Spleen (tissue), 7 donors: Measurements from ENCODE around the gene HES6.

Experiments used
- POLR2AphosphoS5 ChIP-seq, 3 donors: sonication (generic); formaldehyde crosslinking; IDR thresholded peaks; one replicate each; pipeline ENCODE4 v1.5.1; 2017; ENCODE audit warnings: antibody characterized with exemption in 3 of 3
- TF ChIP-seq, protein P1 (sequence below), 11 experiments: fragments of 200-600 bp in 7 of 11; fragments of 450-650 bp in 4 of 11; sonication (generic) in 4 of 11; IDR thresholded peaks in 8 of 11; conservative IDR thresholded peaks in 3 of 11; 1 replicate in 7 of 11; 2 replicates in 4 of 11; pipeline versions ENCODE4 v1.4.0 to v1.8.0; 2016 to 2021; ENCODE audit warnings: antibody characterized with exemption in 11 of 11, inconsistent platforms in 4 of 11, mild to moderate bottlenecking in 1 of 11
- donor health status: DM: no; HTN: no; CAD: no; lungs with moderate emphysema.
- donor health status: DM: no; HTN: no; CAD: no.
- donor health status: DM: no; HTN: no; CAD: no.

- TF ChIP-seq, protein P1, sequence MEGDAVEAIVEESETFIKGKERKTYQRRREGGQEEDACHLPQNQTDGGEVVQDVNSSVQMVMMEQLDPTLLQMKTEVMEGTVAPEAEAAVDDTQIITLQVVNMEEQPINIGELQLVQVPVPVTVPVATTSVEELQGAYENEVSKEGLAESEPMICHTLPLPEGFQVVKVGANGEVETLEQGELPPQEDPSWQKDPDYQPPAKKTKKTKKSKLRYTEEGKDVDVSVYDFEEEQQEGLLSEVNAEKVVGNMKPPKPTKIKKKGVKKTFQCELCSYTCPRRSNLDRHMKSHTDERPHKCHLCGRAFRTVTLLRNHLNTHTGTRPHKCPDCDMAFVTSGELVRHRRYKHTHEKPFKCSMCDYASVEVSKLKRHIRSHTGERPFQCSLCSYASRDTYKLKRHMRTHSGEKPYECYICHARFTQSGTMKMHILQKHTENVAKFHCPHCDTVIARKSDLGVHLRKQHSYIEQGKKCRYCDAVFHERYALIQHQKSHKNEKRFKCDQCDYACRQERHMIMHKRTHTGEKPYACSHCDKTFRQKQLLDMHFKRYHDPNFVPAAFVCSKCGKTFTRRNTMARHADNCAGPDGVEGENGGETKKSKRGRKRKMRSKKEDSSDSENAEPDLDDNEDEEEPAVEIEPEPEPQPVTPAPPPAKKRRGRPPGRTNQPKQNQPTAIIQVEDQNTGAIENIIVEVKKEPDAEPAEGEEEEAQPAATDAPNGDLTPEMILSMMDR (IDR thresholded peaks at IDR 0.05 in 8 of 11, conservative IDR thresholded peaks at IDR 0.05 in 3 of 11), result no peak
- TF ChIP-seq POLR2AphosphoS5 (IDR thresholded peaks at IDR 0.05), result no peak
These were observed 4.5 kb downstream of the HES6 start for GRCh38 chr2:238235331-238235732.
